COLO829 (cell line): Measurements from ENCODE around the gene ANKS6.

ENCODE experiments used
- DNase-seq: peaks from one replicate; pipeline ENCODE4 v3.0.0; 2012; ENCODE audit warnings: low spot score

The ANKS6 gene

GRCh38 chr9:98815391-98815951 lies 19.1 kb upstream of the ANKS6 start:
- DNase-seq: no peak

GRCh38 chr9:98811051-98811650 lies 14.8 kb upstream of the ANKS6 start:
- no peak for DNase-seq

GRCh38 chr9:98810102-98810842 lies 13.9 kb upstream of the ANKS6 start:
- no peak for DNase-seq

GRCh38 chr9:98809311-98810101 lies 13.2 kb upstream of the ANKS6 start:
- DNase-seq: no peak

GRCh38 chr9:98808875-98809274 lies 12.5 kb upstream of the ANKS6 start:
- no peak for DNase-seq

- DNase-seq: no peak
Observed at GRCh38 chr9:98808411-98808815, 12.1 kb upstream of the ANKS6 start.

GRCh38 chr9:98807814-98808195 lies 11.4 kb upstream of the ANKS6 start:
- no peak for DNase-seq

- DNase-seq: no peak
Observed at GRCh38 chr9:98807070-98807813, 10.9 kb upstream of the ANKS6 start, which contains the start of gene GALNT12. Gene GALNT12 (plus strand): TSS chr9:98807670. CDS start chr9:98807699, 29 bp downstream.

GRCh38 chr9:98806394-98807035 lies 10.2 kb upstream of the ANKS6 start:
- DNase-seq: no peak

GRCh38 chr9:98805506-98806272 lies 9.3 kb upstream of the ANKS6 start:
- no peak for DNase-seq

- DNase-seq: no peak
Observed at GRCh38 chr9:98804083-98804482, 7.7 kb upstream of the ANKS6 start.

GRCh38 chr9:98801969-98802371 lies 5.6 kb upstream of the ANKS6 start:
- no peak for DNase-seq

GRCh38 chr9:98801561-98801960 lies 5.2 kb upstream of the ANKS6 start:
- no peak for DNase-seq

GRCh38 chr9:98798254-98798653 lies 1.9 kb upstream of the ANKS6 start:
- DNase-seq: no peak

GRCh38 chr9:98797491-98797890 lies 1.1 kb upstream of the ANKS6 start:
- DNase-seq: no peak

GRCh38 chr9:98795970-98796363 lies 388 bp downstream of the ANKS6 start:
- DNase-seq: no peak

GRCh38 chr9:98795295-98795955 lies 930 bp downstream of the ANKS6 start:
- DNase-seq: no peak

- DNase-seq: no peak
Observed at GRCh38 chr9:98794802-98795201, 1.6 kb downstream of the ANKS6 start.

GRCh38 chr9:98793031-98793430 lies 3.3 kb downstream of the ANKS6 start:
- DNase-seq: no peak
